Erythroblast (primary cell): ENCODE results near the gene PLCH1.

Experiments
- GATA1 ChIP-seq: IDR thresholded peaks from 2 replicates; pipeline ENCODE4 v1.6.1; 2011; ENCODE audit warnings: low read depth, mild to moderate bottlenecking, control low read depth, low read length, moderate library complexity
- POLR2A ChIP-seq: IDR thresholded peaks from 2 replicates; pipeline ENCODE4 v1.6.1; 2011; ENCODE audit warnings: mild to moderate bottlenecking, low read length

- TF ChIP-seq POLR2A (no peak), GATA1 (no peak)
Observed at GRCh38 chr3:155435821-155436220, 309.1 kb downstream of the PLCH1 start.
